IMR-90 (cell line): ENCODE data around the gene LYZL1. TPM values are rescaled to one million over a fixed set of nuclear protein-coding genes. Genes with fewer than 3 reads are reported as not detected.

Source experiments
- ATAC-seq: fragments of 200-7000 bp; cut with Tn5 transposase; 2 replicates; pipeline ENCODE4 v1.9.1; 2020; ENCODE audit warnings: low read depth, mild to moderate bottlenecking, moderate library complexity
- BruUV-seq: library from RNA; stranded (reverse); fragments of 400-500 nt; replicated peaks from 2 replicates; lab custom pipeline; 2021; lab: Mats Ljungman, UMichigan
- CTCF ChIA-PET: fragments of 300-600 bp; formaldehyde crosslinking; extraction: SDS; loops from one replicate; lab custom pipeline; 2021; ENCODE audit warnings: antibody characterized with exemption; lab: Yijun Ruan, JAX
- POLR2A ChIA-PET: fragments of 300-600 bp; sonication (Branson Sonifier 250); formaldehyde crosslinking; loops from one replicate; lab custom pipeline; 2022; ENCODE audit warnings: antibody characterized with exemption; ENCODE audit not compliant: unreplicated experiment; lab: Charles Lee
- DNase-seq: peaks from one replicate; pipeline ENCODE4 v3.0.0; 2013
- H2AFZ ChIP-seq: replicated peaks from 2 replicates; pipeline ENCODE3; 2013; ENCODE audit warnings: low read length, mild to moderate bottlenecking; ENCODE audit not compliant: poor library complexity
- H2AK5ac ChIP-seq: 2 replicates; pipeline ENCODE4 v1.6.1; 2013; ENCODE audit warnings: low read depth, low read length, inconsistent platforms
- H2AK9ac ChIP-seq: replicated peaks from 2 replicates; pipeline ENCODE3; 2013; ENCODE audit warnings: mild to moderate bottlenecking, low read depth, low read length, moderate library complexity; ENCODE audit not compliant: poor library complexity
- H2BK120ac ChIP-seq: 2 replicates; pipeline ENCODE4 v1.6.1; 2013; ENCODE audit warnings: low read depth, low read length, inconsistent platforms
- H2BK15ac ChIP-seq: 3 replicates; pipeline ENCODE4 v1.6.1; 2013; ENCODE audit warnings: low read depth, low read length, inconsistent platforms
- H2BK20ac ChIP-seq: 2 replicates; pipeline ENCODE4 v1.6.1; 2013; ENCODE audit warnings: low read depth, mild to moderate bottlenecking, inconsistent platforms, low read length, moderate library complexity
- H2BK5ac ChIP-seq: 2 replicates; pipeline ENCODE4 v1.6.1; 2013; ENCODE audit warnings: mild to moderate bottlenecking, low read depth, low read length, inconsistent platforms; ENCODE audit not compliant: poor library complexity, severe bottlenecking
- H3K14ac ChIP-seq: replicated peaks from 2 replicates; pipeline ENCODE4 v1.6.1; 2013; ENCODE audit warnings: low read depth, low read length, inconsistent platforms
- H3K18ac ChIP-seq: 2 replicates; pipeline ENCODE4 v1.6.1; 2013; ENCODE audit warnings: low read depth, low read length, control low read depth
- H3K23ac ChIP-seq: 2 replicates; pipeline ENCODE4 v1.6.1; 2013; ENCODE audit warnings: low read depth, low read length, inconsistent platforms
- H3K27ac ChIP-seq: 2 replicates; pipeline ENCODE4 v1.5.1; 2013; ENCODE audit warnings: mild to moderate bottlenecking, control low read depth, low read length; ENCODE audit not compliant: insufficient read depth
- H3K27me3 ChIP-seq: 2 replicates; pipeline ENCODE4 v1.6.1; 2013; ENCODE audit warnings: low read length; ENCODE audit not compliant: control insufficient read depth, insufficient read depth
- H3K36me3 ChIP-seq: 2 replicates; pipeline ENCODE4 v1.6.1; 2013; ENCODE audit warnings: low read length, mixed read lengths; ENCODE audit not compliant: control insufficient read depth, insufficient read depth
- H3K4ac ChIP-seq: 2 replicates; pipeline ENCODE4 v1.6.1; 2013; ENCODE audit warnings: low read depth, low read length, inconsistent platforms
- H3K4me1 ChIP-seq: 2 replicates; pipeline ENCODE4 v1.6.1; 2013; ENCODE audit warnings: low read length, mixed read lengths; ENCODE audit not compliant: control insufficient read depth, insufficient read depth
- H3K4me2 ChIP-seq: 2 replicates; pipeline ENCODE4 v1.6.1; 2013; ENCODE audit warnings: low read depth, mild to moderate bottlenecking, control low read depth, low read length, moderate library complexity
- H3K4me3 ChIP-seq: 2 replicates; pipeline ENCODE4 v1.5.1; 2013; ENCODE audit warnings: low read depth, mild to moderate bottlenecking, control low read depth, low read length, moderate library complexity; ENCODE audit not compliant: insufficient read depth
- H3K56ac ChIP-seq: 2 replicates; pipeline ENCODE4 v1.6.1; 2013; ENCODE audit warnings: low read length, inconsistent platforms; ENCODE audit not compliant: insufficient read depth; ENCODE audit errors: extremely low read depth
- H3K79me1 ChIP-seq, 2 experiments: 2 replicates each; pipeline ENCODE4 v1.6.1; 2013; ENCODE audit warnings: low read length in 2 of 2, inconsistent platforms in 1 of 2, low read depth in 1 of 2
- H3K9ac ChIP-seq: 2 replicates; pipeline ENCODE4 v1.6.1; 2013; ENCODE audit warnings: low read depth, low read length, control low read depth
- H3K9me1 ChIP-seq: 2 replicates; pipeline ENCODE4 v1.6.1; 2013; ENCODE audit warnings: low read length, inconsistent platforms; ENCODE audit not compliant: insufficient read depth
- H3K9me3 ChIP-seq: 2 replicates; pipeline ENCODE4 v1.6.1; 2013; ENCODE audit warnings: low read length; ENCODE audit not compliant: control insufficient read depth, insufficient read depth
- H4K20me1 ChIP-seq: 2 replicates; pipeline ENCODE4 v1.6.1; 2013; ENCODE audit warnings: low read length, inconsistent platforms; ENCODE audit not compliant: insufficient read depth
- H4K5ac ChIP-seq: 2 replicates; pipeline ENCODE4 v1.6.1; 2013; ENCODE audit warnings: mild to moderate bottlenecking, low read depth, low read length, control low read depth
- H4K8ac ChIP-seq, 2 experiments: 2 replicates each; pipeline ENCODE4 v1.6.1; 2013; ENCODE audit warnings: low read depth in 2 of 2, low read length in 2 of 2, control low read depth in 1 of 2, inconsistent platforms in 1 of 2
- H4K91ac ChIP-seq: 2 replicates; pipeline ENCODE4 v1.6.1; 2013; ENCODE audit warnings: low read depth, low read length, inconsistent platforms; ENCODE audit not compliant: insufficient read depth
- BHLHE40 ChIP-seq: fragments of 150-350 bp; IDR thresholded peaks from 2 replicates; pipeline ENCODE4 v1.6.1; 2016; ENCODE audit warnings: mild to moderate bottlenecking, low read depth, low read length
- CEBPB ChIP-seq: IDR thresholded peaks from 2 replicates; pipeline ENCODE4 v1.6.1; 2012; ENCODE audit warnings: low read depth, low read length, improper control_type of control experiment
- CHD1 ChIP-seq: IDR thresholded peaks from 2 replicates; pipeline ENCODE4 v1.6.1; 2012; ENCODE audit warnings: low read depth, low read length, improper control_type of control experiment
- CTCF ChIP-seq: conservative IDR thresholded peaks from 2 replicates; pipeline ENCODE4 v1.5.1; 2012; ENCODE audit warnings: mild to moderate bottlenecking, low read depth, low read length, improper control_type of control experiment
- FOS ChIP-seq: fragments of 150-350 bp; IDR thresholded peaks from 2 replicates; pipeline ENCODE4 v1.6.1; 2016; ENCODE audit warnings: low read depth, low read length
- MAFK ChIP-seq: IDR thresholded peaks from 2 replicates; pipeline ENCODE4 v1.6.1; 2012; ENCODE audit warnings: low read depth, low read length, improper control_type of control experiment
- MXI1 ChIP-seq: IDR thresholded peaks from 2 replicates; pipeline ENCODE4 v1.6.1; 2012; ENCODE audit warnings: low read depth, mild to moderate bottlenecking, low read length, moderate library complexity, borderline replicate concordance
- NFE2L2 ChIP-seq: fragments of 150-350 bp; IDR thresholded peaks from 2 replicates; pipeline ENCODE4 v1.6.1; 2016; ENCODE audit warnings: low read depth, mild to moderate bottlenecking, low read length
- RAD21 ChIP-seq: IDR thresholded peaks from 2 replicates; pipeline ENCODE4 v1.6.1; 2012; ENCODE audit warnings: low read length, improper control_type of control experiment
- RCOR1 ChIP-seq: IDR thresholded peaks from 2 replicates; pipeline ENCODE4 v1.6.1; 2012; ENCODE audit warnings: mild to moderate bottlenecking, low read length, improper control_type of control experiment; ENCODE audit not compliant: insufficient replicate concordance
- RFX5 ChIP-seq: IDR thresholded peaks from 2 replicates; pipeline ENCODE4 v1.8.0; 2012; ENCODE audit warnings: low read depth, mild to moderate bottlenecking, low read length, moderate library complexity
- SMC3 ChIP-seq: fragments of 150-350 bp; IDR thresholded peaks from 2 replicates; pipeline ENCODE4 v1.6.1; 2016; ENCODE audit warnings: low read depth, mild to moderate bottlenecking, antibody characterized with exemption, low read length, moderate library complexity
- USF2 ChIP-seq: fragments of 150-350 bp; IDR thresholded peaks from 2 replicates; pipeline ENCODE4 v1.6.1; 2017; ENCODE audit warnings: mild to moderate bottlenecking, antibody characterized with exemption, low read length, low read depth
- WGBS, 2 experiments: methylation state at CpG; one replicate each; pipeline versions ENCODE4 v1.1.5 to v1.1.7; 2013; ENCODE audit warnings: missing lambda C conversion rate in 2 of 2; ENCODE audit not compliant: insufficient read length in 1 of 2; ENCODE audit errors: extremely low coverage in 2 of 2; 5-methylcytosine and 5-hydroxymethylcytosine counted together
- dilution Hi-C: fragments of 300-500 bp; cut with HindIII; formaldehyde crosslinking; loops from one replicate; pipeline ENCODE4 v1.14.3; 2018; ENCODE audit warnings: low sequenced_read_pairs; ENCODE audit not compliant: unreplicated experiment
- in situ Hi-C: fragments of 300-500 bp; cut with MboI; formaldehyde crosslinking; loops from 3 replicates; pipeline ENCODE4 v1.14.3; 2019; ENCODE audit warnings: low sequenced_read_pairs, inconsistent platforms, mixed read lengths
- intact Hi-C: fragments of 100-400 bp; cut with micrococcal nuclease; formaldehyde crosslinking; loops from 2 replicates; pipeline ENCODE4 v1.10.0; 2022
- polyA plus RNA-seq, 3 experiments: library from polyadenylated mRNA; depleted of rRNA; stranded (reverse); fragments of >200 nt; gene quantifications; 2 replicates each; pipeline ENCODE4 v1.2.3, GENCODE V29; 2012; ENCODE audit warnings: low replicate concordance in 1 of 3
- total RNA-seq: library from RNA; depleted of rRNA; stranded (reverse); fragments of >200 nt; gene quantifications from 2 replicates; pipeline ENCODE4 v1.2.3, GENCODE V29; 2012
- TF ChIP-seq, protein P1 (sequence below): fragments of 150-350 bp; IDR thresholded peaks from 2 replicates; pipeline ENCODE4 v1.6.1; 2016; ENCODE audit warnings: low read depth, mild to moderate bottlenecking, low read length, moderate library complexity, borderline replicate concordance

Gene LYZL1
- total and polyA plus RNA-seq, 2 of the 4 experiments (the other 2 are of a cell fraction) = not detected

GRCh38 chr10:29285624-29286051 is 3.2 kb upstream of the LYZL1 start:
- no peak overlapping the region for H3K4ac ChIP-seq
- H3K23ac ChIP-seq = no peak overlapping the region
- no TSS peak for BruUV-seq
- TF ChIP-seq CHD1 (no peak), MAFK (no peak), USF2 (no peak), SMC3 (no peak), RCOR1 (no peak), CEBPB (no peak), RAD21 (no peak), FOS (no peak), MXI1 (no peak), NFE2L2 (no peak), BHLHE40 (no peak), CTCF (no peak), RFX5 (no peak)
- TF ChIP-seq, protein P1, sequence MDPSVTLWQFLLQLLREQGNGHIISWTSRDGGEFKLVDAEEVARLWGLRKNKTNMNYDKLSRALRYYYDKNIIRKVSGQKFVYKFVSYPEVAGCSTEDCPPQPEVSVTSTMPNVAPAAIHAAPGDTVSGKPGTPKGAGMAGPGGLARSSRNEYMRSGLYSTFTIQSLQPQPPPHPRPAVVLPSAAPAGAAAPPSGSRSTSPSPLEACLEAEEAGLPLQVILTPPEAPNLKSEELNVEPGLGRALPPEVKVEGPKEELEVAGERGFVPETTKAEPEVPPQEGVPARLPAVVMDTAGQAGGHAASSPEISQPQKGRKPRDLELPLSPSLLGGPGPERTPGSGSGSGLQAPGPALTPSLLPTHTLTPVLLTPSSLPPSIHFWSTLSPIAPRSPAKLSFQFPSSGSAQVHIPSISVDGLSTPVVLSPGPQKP = no peak
- POLR2A ChIA-PET = no interaction called here
- H3K9me1 ChIP-seq = no peaks in the 10 kb centered on the region
- WGBS, 2 experiments = no CpG with 5 or more reads among the region's 4 CpGs
- H3K27ac ChIP-seq = no peak overlapping the region
- 0 out of 2 replicates have a peak, but pooled peaks cover 1% of the 10 kb centered on the region for H3K9me3 ChIP-seq
- in situ Hi-C loops = no loop called here
- no peaks in the 10 kb centered on the region for H3K79me1 ChIP-seq
- H2AFZ ChIP-seq = no peak overlapping the region
- no peak overlapping the region for H4K5ac ChIP-seq
- H2BK5ac ChIP-seq = no peak overlapping the region
- no peak overlapping the region for H2BK120ac ChIP-seq
- no peak overlapping the region for H4K91ac ChIP-seq
- no peaks in the 10 kb centered on the region for H3K4me1 ChIP-seq
- no peaks in the 10 kb centered on the region for H4K20me1 ChIP-seq
- no peak overlapping the region for H3K18ac ChIP-seq
- intact Hi-C loops = no loop called here
- H2AK5ac ChIP-seq = no peak overlapping the region
- H3K9ac ChIP-seq = no peak overlapping the region
- no peak overlapping the region for H2BK20ac ChIP-seq
- no peak for ATAC-seq
- H2AK9ac ChIP-seq = no peak overlapping the region
- dilution Hi-C loops = no loop called here
- no peak overlapping the region for H3K4me2 ChIP-seq
- no peak overlapping the region for H2BK15ac ChIP-seq
- H3K4me3 ChIP-seq = no peak overlapping the region
- H3K14ac ChIP-seq = no peak overlapping the region
- H4K8ac ChIP-seq = no peak overlapping the region
- H3K36me3 ChIP-seq = no peaks in the 10 kb centered on the region
- no peak overlapping the region for H3K56ac ChIP-seq
- CTCF ChIA-PET = no interaction called here
- DNase-seq = no peak
- H3K27me3 ChIP-seq = peaks cover 33% of the 10 kb centered on the region
